Gastroesophageal sphincter (tissue), 4 donors: Measurements from ENCODE around the gene KAT6B. TPM values are rescaled to one million over a fixed set of nuclear protein-coding genes. Genes with fewer than 3 reads are reported as not detected.

Source experiments
- ATAC-seq: fragments of 150-250 bp; one replicate; pipeline ENCODE4 v1.9.1; 2016; ENCODE audit warnings: mild to moderate bottlenecking, moderate library complexity
- H3K27ac ChIP-seq, 4 donors: fragments of 200-600 bp; sonication (generic) in 3 of 4; 1 replicate in 3 of 4; 2 replicates in 1 of 4; pipeline ENCODE4 v1.5.1; 2016 to 2019
- H3K27me3 ChIP-seq: fragments of 200-600 bp; sonication (generic); one replicate; pipeline ENCODE4 v1.5.1; 2019
- H3K36me3 ChIP-seq, 2 donors: fragments of 200-600 bp; sonication (generic); one replicate each; pipeline ENCODE4 v1.5.1; 2019; ENCODE audit warnings: control low read depth in 1 of 2
- H3K4me1 ChIP-seq, 3 donors: fragments of 200-600 bp; sonication (generic); 1 replicate in 2 of 3; 2 replicates in 1 of 3; pipeline ENCODE4 v1.5.1; 2016 to 2019; ENCODE audit warnings: control low read depth in 2 of 3
- H3K4me3 ChIP-seq, 2 donors: fragments of 200-600 bp; sonication (generic); one replicate each; pipeline ENCODE4 v1.5.1; 2019; ENCODE audit warnings: mild to moderate bottlenecking in 1 of 2, moderate library complexity in 1 of 2
- H3K9me3 ChIP-seq, 3 donors: fragments of 200-600 bp; sonication (generic); one replicate each; pipeline ENCODE4 v1.5.1; 2017 to 2019; ENCODE audit warnings: control low read depth in 2 of 3
- EP300 ChIP-seq: sonication (generic); formaldehyde crosslinking; IDR thresholded peaks from one replicate; pipeline ENCODE4 v1.6.1; 2017; ENCODE audit warnings: antibody characterized with exemption, mild to moderate bottlenecking
- POLR2A ChIP-seq, 2 donors: fragments of 450-650 bp; IDR thresholded peaks; one replicate each; pipeline ENCODE4 v1.6.1; 2017; ENCODE audit warnings: antibody characterized with exemption in 2 of 2, mild to moderate bottlenecking in 2 of 2, moderate library complexity in 1 of 2
- POLR2AphosphoS5 ChIP-seq: sonication (generic); formaldehyde crosslinking; IDR thresholded peaks from one replicate; pipeline ENCODE4 v1.6.1; 2017; ENCODE audit warnings: antibody characterized with exemption
- WGBS, 2 donors: methylation state at CpG; one replicate each; pipeline ENCODE4 v1.1.5; 2018; ENCODE audit warnings: low coverage in 1 of 2; 5-methylcytosine and 5-hydroxymethylcytosine counted together
- total RNA-seq, 4 donors: library from RNA; depleted of rRNA; stranded (reverse); fragments of >200 nt; gene quantifications; one replicate each; pipeline ENCODE4 v1.1.0, GENCODE V29; 2016
- TF ChIP-seq, protein P1 (sequence below), 4 experiments: fragments of 200-600 bp in 2 of 4; fragments of 450-650 bp in 2 of 4; sonication (generic) in 1 of 4; IDR thresholded peaks; one replicate each; pipeline ENCODE4 v1.5.1; 2017 to 2019; ENCODE audit warnings: antibody characterized with exemption in 4 of 4, mild to moderate bottlenecking in 2 of 4, moderate library complexity in 2 of 4

Gene KAT6B
- total RNA-seq, 4 donors from 2014 or later, result 35.8 to 107 (median 82.9) TPM

GRCh38 chr10:75000748-75001321 lies 174.4 kb downstream of the KAT6B start:
- Histone ChIP-seq H3K4me1 (no peaks in the 10 kb centered on the region), H3K36me3 (peaks cover 0 to 49% of the 10 kb centered on the region in 2 donors), H3K4me3 (no peak overlapping the region), H3K27ac (no peak overlapping the region), H3K9me3 (no peaks in the 10 kb centered on the region), H3K27me3 (no peaks in the 10 kb centered on the region)
- no peak for ATAC-seq
- WGBS, 2 donors, result 70 to 88% methylated on average over 7 to 10 of the region's 10 CpGs
- TF ChIP-seq EP300, result no peak
- no peak for TF ChIP-seq POLR2A (IDR thresholded peaks at IDR 0.05)
- no peak for TF ChIP-seq POLR2AphosphoS5
- TF ChIP-seq, protein P1, sequence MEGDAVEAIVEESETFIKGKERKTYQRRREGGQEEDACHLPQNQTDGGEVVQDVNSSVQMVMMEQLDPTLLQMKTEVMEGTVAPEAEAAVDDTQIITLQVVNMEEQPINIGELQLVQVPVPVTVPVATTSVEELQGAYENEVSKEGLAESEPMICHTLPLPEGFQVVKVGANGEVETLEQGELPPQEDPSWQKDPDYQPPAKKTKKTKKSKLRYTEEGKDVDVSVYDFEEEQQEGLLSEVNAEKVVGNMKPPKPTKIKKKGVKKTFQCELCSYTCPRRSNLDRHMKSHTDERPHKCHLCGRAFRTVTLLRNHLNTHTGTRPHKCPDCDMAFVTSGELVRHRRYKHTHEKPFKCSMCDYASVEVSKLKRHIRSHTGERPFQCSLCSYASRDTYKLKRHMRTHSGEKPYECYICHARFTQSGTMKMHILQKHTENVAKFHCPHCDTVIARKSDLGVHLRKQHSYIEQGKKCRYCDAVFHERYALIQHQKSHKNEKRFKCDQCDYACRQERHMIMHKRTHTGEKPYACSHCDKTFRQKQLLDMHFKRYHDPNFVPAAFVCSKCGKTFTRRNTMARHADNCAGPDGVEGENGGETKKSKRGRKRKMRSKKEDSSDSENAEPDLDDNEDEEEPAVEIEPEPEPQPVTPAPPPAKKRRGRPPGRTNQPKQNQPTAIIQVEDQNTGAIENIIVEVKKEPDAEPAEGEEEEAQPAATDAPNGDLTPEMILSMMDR (IDR thresholded peaks at IDR 0.05), result no peak

GRCh38 chr10:75001715-75002350 lies 175.4 kb downstream of the KAT6B start:
- TF ChIP-seq POLR2AphosphoS5, result no peak
- no peak for TF ChIP-seq POLR2A (IDR thresholded peaks at IDR 0.05)
- TF ChIP-seq, protein P1 (IDR thresholded peaks at IDR 0.05), result no peak
- no peak for TF ChIP-seq EP300
- peaks cover 0 to 51% of the 10 kb centered on the region in 2 donors for H3K36me3 ChIP-seq
- ATAC-seq, result no peak
- no peaks in the 10 kb centered on the region for H3K4me1 ChIP-seq
- H3K27ac ChIP-seq, result no peak overlapping the region
- 68 to 76% methylated on average over 2 of the region's 5 CpGs for WGBS, 2 donors
- H3K9me3 ChIP-seq, result no peaks in the 10 kb centered on the region
- no peaks in the 10 kb centered on the region for H3K27me3 ChIP-seq
- no peak overlapping the region for H3K4me3 ChIP-seq

DNA sequence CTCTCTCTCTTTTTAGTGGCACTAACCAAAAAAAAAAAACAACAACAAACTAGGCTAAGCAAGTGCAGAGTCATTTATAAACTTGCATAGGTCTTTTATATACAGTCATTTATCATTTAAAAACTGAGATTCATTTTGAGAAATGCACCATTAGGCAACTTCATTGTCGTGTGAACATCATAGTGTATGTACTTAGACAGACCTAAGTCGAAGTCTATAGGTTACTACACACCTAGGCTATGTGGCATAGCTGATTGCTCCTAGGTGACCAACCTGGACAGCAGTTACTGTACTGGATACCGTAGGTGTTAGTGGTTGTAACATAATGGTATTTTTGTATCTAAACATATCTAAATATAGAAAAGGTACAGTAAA lies 175.9 kb downstream of the KAT6B start:
- WGBS, 2 donors, result 100% methylated on average over 2 to 3 of the region's 3 CpGs
- peaks cover 0 to under 1% (median 0%) of the 10 kb centered on the region in 3 donors for H3K4me1 ChIP-seq
- H3K9me3 ChIP-seq, result no peaks in the 10 kb centered on the region
- no peak overlapping the region for H3K4me3 ChIP-seq
- no peaks in the 10 kb centered on the region for H3K27me3 ChIP-seq
- H3K27ac ChIP-seq, result no peak overlapping the region
- H3K36me3 ChIP-seq, result peaks cover 0 to 46% of the 10 kb centered on the region in 2 donors
- no peak for ATAC-seq
- no peak for TF ChIP-seq POLR2AphosphoS5
- no peak for TF ChIP-seq POLR2A (IDR thresholded peaks at IDR 0.05)
- TF ChIP-seq, protein P1 (IDR thresholded peaks at IDR 0.05), result no peak
- TF ChIP-seq EP300, result no peak

DNA sequence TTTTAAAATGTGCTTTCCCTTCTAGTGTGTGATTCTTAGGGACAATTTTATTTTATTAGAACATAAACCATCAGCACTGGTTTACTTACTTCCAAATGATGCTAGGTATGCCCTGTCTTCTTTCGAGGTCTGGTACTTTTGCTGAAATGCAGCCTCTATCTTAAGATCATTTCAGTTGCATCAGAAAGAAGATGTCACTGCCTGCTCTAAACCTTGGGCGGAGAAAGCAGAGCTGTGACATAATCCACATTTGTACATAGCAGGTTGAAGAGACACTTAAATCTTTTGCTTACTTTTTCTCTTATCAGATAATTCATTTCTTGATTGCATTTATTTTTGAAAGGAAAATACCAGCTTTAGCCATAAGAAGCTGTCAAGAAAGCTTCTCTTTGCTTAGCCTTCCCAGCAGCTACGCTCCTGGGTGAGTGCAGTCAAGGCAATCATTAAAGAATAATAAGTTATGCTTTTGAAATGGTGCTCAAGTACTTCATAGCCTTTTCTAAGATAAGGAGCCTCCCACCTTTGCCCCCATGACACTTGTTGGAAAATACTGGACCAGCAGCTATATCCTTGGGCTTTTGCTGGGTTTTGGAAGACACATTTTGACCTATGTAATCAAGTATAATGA lies 176.7 kb downstream of the KAT6B start:
- no peaks in the 10 kb centered on the region for H3K9me3 ChIP-seq
- H3K4me3 ChIP-seq, result no peak overlapping the region
- no peaks in the 10 kb centered on the region for H3K27me3 ChIP-seq
- peaks cover 0 to 38% of the 10 kb centered on the region in 2 donors for H3K36me3 ChIP-seq
- WGBS, 2 donors, result 80 to 84% methylated on average over 3 of the region's 3 CpGs
- no peak overlapping the region for H3K27ac ChIP-seq
- H3K4me1 ChIP-seq, result peaks cover 0 to 8% (median 0%) of the 10 kb centered on the region in 3 donors
- ATAC-seq, result no peak
- TF ChIP-seq POLR2AphosphoS5 (no peak), EP300 (no peak), POLR2A (IDR thresholded peaks at IDR 0.05) (no peak)
- TF ChIP-seq, protein P1 (IDR thresholded peaks at IDR 0.05), result no peak
